ENCODE results near the gene KRT4.

Gene KRT4

DNA sequence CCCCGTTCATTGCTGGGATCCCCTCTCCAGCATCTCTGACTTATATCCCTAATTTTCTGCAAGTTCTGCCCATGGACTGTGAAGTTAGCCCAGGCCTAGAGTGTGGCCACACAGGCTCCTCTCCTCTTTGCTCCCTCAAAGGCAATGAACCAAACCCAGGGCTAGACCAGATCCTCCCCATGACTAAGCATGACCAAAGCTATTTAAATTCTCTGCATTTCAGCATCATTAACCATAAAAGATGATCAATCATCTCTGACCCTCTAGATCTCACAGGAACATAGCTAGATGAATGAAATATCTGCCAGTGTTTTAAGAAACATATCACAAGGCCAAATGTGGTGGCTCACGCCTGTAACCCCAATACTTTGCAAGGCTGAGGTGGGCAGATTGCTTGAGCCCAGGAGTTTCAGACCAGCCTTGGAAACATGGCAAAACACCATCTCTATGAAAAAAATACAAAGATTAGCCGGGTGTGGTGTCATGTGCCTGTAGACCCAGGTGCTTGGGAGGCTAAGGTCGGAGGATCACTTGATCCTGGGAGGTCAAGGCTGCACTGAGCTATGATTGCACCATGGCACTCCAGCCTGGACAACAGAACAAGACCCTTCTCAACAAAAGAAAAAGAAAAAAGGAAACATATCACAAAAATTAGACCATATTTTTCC, 15.8 kb downstream of the KRT4 start:
- Histone ChIP-seq H3K9me2 (replicated peaks; ENCODE audit: control insufficient read depth, low read length) (no peaks in the 10 kb centered on the region), H3K27ac (ENCODE audit: low read depth, low read length) (no peak overlapping the region), H3K4me1 (ENCODE audit: control insufficient read depth, low read length) (no peaks in the 10 kb centered on the region), H3K4me2 (ENCODE audit: low read length) (no peak overlapping the region), H3K9me3 (ENCODE audit: control insufficient read depth, insufficient read depth, low read length) (no peaks in the 10 kb centered on the region), H3K36me3 (ENCODE audit: control insufficient read depth, low read length) (no peaks in the 10 kb centered on the region), H3K79me2 (ENCODE audit: control insufficient read depth, low read length) (no peaks in the 10 kb centered on the region), H4K20me1 (ENCODE audit: control insufficient read depth, insufficient read depth, low read depth, low read length) (no peaks in the 10 kb centered on the region), H3K27me3 (ENCODE audit: control insufficient read depth, low read length) (no peaks in the 10 kb centered on the region; the same call in 1 of the 2 replicates), H3K4me3 (ENCODE audit: low read length) (no peak overlapping the region), H3F3A (ENCODE audit: control insufficient read depth, insufficient read depth) (no peaks in the 10 kb centered on the region)
- TF ChIP-seq EZH2phosphoT487 (IDR thresholded peaks at IDR 0.05; ENCODE audit: borderline replicate concordance, low read length), result no peak
- TF ChIP-seq, protein P1, sequence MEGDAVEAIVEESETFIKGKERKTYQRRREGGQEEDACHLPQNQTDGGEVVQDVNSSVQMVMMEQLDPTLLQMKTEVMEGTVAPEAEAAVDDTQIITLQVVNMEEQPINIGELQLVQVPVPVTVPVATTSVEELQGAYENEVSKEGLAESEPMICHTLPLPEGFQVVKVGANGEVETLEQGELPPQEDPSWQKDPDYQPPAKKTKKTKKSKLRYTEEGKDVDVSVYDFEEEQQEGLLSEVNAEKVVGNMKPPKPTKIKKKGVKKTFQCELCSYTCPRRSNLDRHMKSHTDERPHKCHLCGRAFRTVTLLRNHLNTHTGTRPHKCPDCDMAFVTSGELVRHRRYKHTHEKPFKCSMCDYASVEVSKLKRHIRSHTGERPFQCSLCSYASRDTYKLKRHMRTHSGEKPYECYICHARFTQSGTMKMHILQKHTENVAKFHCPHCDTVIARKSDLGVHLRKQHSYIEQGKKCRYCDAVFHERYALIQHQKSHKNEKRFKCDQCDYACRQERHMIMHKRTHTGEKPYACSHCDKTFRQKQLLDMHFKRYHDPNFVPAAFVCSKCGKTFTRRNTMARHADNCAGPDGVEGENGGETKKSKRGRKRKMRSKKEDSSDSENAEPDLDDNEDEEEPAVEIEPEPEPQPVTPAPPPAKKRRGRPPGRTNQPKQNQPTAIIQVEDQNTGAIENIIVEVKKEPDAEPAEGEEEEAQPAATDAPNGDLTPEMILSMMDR (IDR thresholded peaks at IDR 0.05; ENCODE audit: low read depth, low read length, poor library complexity, severe bottlenecking), result no peak

DNA sequence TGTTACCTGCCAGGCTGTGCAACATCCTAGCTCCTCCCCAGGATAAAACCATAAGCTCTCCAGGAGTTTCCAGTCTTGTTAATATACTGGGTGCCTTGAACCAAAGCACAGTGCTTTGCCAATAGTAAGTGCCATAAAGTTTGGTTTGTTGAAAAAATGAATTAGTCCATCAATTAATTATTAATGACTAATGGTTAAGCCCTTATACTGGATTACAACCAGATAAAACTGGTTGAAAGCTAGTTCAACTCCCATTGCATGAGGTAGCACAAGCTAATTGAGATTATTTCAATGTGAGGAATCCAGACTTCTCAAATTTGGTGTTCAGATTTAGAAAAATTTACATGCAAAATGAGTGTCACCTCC, 16.4 kb downstream of the KRT4 start:
- no peaks in the 10 kb centered on the region for H3K36me3 ChIP-seq (ENCODE audit: control insufficient read depth, low read length)
- no peaks in the 10 kb centered on the region for H3K9me2 ChIP-seq (replicated peaks; ENCODE audit: control insufficient read depth, low read length)
- H3K79me2 ChIP-seq (ENCODE audit: control insufficient read depth, low read length), result no peaks in the 10 kb centered on the region
- H3F3A ChIP-seq (ENCODE audit: control insufficient read depth, insufficient read depth), result no peaks in the 10 kb centered on the region
- no peak overlapping the region for H3K4me2 ChIP-seq (ENCODE audit: low read length)
- H3K27ac ChIP-seq (ENCODE audit: low read depth, low read length), result no peak overlapping the region
- no peaks in the 10 kb centered on the region for H4K20me1 ChIP-seq (ENCODE audit: control insufficient read depth, insufficient read depth, low read depth, low read length)
- H3K4me3 ChIP-seq (ENCODE audit: low read length), result no peak overlapping the region
- no peaks in the 10 kb centered on the region; the same call in 1 of the 2 replicates for H3K27me3 ChIP-seq (ENCODE audit: control insufficient read depth, low read length)
- no peaks in the 10 kb centered on the region for H3K9me3 ChIP-seq (ENCODE audit: control insufficient read depth, insufficient read depth, low read length)
- no peak for TF ChIP-seq EZH2phosphoT487 (IDR thresholded peaks at IDR 0.05; ENCODE audit: borderline replicate concordance, low read length)
- TF ChIP-seq, protein P1 (IDR thresholded peaks at IDR 0.05; ENCODE audit: low read depth, low read length, poor library complexity, severe bottlenecking), result no peak
- no peaks in the 10 kb centered on the region for H3K4me1 ChIP-seq (ENCODE audit: control insufficient read depth, low read length)

- Histone ChIP-seq H3K4me1 (ENCODE audit: control insufficient read depth, low read length) (no peaks in the 10 kb centered on the region), H4K20me1 (ENCODE audit: control insufficient read depth, insufficient read depth, low read depth, low read length) (no peaks in the 10 kb centered on the region), H3K27ac (ENCODE audit: low read depth, low read length) (no peak overlapping the region), H3K27me3 (ENCODE audit: control insufficient read depth, low read length) (no peaks in the 10 kb centered on the region), H3K4me3 (ENCODE audit: low read length) (no peak overlapping the region), H3K9me2 (replicated peaks; ENCODE audit: control insufficient read depth, low read length) (no peaks in the 10 kb centered on the region), H3K9me3 (ENCODE audit: control insufficient read depth, insufficient read depth, low read length) (no peaks in the 10 kb centered on the region), H3K36me3 (ENCODE audit: control insufficient read depth, low read length) (no peaks in the 10 kb centered on the region), H3F3A (ENCODE audit: control insufficient read depth, insufficient read depth) (no peaks in the 10 kb centered on the region), H3K79me2 (ENCODE audit: control insufficient read depth, low read length) (no peaks in the 10 kb centered on the region), H3K4me2 (ENCODE audit: low read length) (no peak overlapping the region)
- TF ChIP-seq EZH2phosphoT487 (IDR thresholded peaks at IDR 0.05; ENCODE audit: borderline replicate concordance, low read length), result no peak
- TF ChIP-seq, protein P1 (IDR thresholded peaks at IDR 0.05; ENCODE audit: low read depth, low read length, poor library complexity, severe bottlenecking), result no peak
These were observed 16.9 kb downstream of the KRT4 start for GRCh38 chr12:52796839-52797528.
